ENCODE data around the gene MSANTD3.
"Not testable (repeated sequence)": the region's sequence is repeated elsewhere in the genome, so short reads cannot be mapped to it uniquely, and the experiment has no call there.

The MSANTD3 gene

GRCh38 chr9:100428871-100429654 lies 2.1 kb downstream of the MSANTD3 start:
- DNase-seq: no peak

DNA sequence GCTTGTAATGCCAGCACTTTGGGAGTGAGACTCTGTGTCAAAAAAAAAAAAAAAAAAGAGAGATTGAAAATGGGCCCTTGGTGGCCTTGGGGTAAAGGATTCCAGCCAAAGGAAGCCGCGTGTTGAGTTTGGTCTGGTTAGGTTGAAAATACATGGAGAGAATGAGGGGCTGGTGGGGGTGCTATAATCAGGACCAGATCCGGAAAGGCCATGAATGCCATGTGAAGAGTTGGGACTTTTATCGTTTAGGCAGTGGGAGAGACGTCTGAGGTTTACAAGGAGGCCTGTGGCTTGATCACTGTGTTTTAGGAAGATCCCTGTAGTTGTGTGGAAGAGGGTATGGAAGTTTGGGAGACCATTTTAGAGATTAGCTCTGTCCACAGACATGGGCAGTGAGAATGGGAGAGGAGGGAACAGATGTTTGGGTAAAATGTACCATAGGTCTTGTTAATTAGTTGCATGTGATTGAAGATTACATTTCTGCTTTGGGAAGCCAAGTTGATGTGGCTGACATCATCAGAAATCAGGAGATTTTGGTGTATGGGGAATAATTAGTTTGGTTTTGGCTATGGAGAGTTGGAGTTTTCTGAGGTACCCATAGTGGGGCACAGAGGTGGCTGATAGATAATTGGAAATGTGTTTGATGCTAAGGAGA lies 3.5 kb downstream of the MSANTD3 start:
- no peak for DNase-seq

DNA sequence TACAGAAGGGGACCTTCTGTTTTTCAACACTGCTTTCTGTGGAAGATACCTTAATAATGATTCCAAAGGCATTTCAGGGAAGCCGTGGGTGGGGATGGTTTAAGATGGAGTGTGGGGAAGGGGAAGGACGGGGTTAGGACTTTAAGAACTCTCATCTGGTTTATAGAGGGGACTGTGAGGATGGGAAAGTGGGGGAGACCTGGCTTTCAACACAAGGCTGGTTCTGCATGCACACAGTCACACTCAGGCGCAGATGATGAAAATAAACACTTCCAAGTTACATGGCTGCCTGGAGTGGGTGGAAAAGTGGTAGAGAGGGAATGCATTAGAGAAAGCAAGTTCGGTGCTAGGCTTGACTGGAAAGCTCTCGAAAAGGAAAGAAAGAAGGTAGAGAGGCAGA lies 4.9 kb downstream of the MSANTD3 start:
- no peak for DNase-seq

DNA sequence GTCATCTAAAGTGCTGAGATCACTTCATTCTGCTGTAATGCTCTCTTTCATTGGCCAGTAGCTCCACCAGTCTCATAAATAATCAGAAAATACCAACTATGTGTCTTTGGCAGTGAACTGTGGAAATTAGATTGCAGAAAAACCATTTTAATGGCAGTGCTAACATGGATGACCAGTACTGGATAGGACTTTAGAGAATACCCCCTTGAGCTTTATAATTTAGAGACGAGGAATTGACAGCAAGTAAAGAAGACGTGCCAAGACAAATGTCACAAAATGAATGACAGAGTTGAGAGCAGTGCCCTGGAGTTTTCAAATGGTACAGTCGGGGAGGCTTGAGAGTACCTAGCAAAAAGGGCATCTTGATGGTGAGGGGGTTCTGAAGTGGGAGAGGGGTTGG lies 5.8 kb downstream of the MSANTD3 start:
- no peak for DNase-seq

DNA sequence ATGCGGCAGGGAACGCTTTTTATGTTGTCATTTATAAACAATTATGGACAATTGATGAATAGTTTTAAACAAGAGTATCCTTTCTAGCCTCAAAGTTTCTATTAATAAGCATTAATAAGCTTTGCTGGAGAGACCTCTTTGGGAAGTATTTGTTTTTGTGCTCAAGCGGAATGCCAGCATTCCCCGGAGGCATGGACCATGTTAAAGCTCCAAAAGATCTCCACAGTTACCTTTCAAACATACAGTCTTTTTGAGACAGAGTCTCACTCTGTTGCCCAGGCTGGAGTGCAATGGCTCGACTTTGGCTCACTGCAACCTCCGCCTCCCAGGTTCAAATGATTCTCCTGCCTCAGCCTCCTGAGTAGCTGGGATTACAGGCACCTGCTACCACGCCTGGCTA lies 9.6 kb downstream of the MSANTD3 start:
- no peak for DNase-seq

DNA sequence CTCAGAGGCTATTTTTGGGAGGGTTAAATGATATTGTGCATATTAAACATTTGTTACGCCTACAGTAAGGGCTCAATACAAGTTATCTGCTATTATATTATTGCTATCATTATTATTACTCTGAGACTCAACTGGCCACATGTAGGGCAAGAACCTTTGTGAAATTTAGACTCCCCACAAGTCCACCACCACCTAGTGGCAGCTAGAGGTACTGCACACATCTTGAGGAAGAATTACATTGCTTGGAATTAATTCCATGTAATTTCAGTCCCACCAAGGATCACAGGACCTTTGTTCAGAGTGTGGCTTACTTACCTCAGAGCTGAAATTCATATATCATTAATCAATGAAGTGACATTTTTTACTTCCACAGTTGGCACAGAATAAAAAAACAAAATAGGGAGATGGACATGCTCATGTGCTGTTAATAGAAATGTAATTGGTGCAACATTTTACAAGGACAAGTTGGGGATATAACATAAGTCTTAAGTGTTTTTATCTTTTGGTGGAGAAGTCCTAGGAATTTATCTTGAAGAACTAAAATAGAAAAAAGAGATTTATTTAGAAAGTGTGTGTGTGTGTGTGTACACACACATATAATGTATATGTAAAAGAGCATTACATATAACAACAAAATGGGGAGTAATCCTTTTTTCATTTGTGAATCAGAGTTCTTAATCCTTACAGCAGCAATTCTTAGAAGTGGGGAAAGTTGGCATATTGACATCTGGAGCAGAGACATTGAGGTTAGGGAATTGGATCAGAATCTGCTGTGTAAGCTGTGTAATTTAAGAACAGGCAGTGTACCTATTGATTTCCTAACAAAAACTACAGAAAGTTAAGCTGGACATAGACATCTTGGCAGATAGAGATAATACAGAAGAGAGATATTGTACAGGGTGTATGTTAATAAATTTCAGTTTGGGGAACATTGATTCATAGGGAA lies 11.2 kb downstream of the MSANTD3 start:
- DNase-seq: peak; percentile 40

GRCh38 chr9:100440071-100440470 lies 13.1 kb downstream of the MSANTD3 start:
- DNase-seq: no peak

- not testable (repeated sequence) for DNase-seq
Measured at GRCh38 chr9:100440487-100440886, 13.5 kb downstream of the MSANTD3 start.

GRCh38 chr9:100441911-100442361 lies 15.0 kb downstream of the MSANTD3 start:
- DNase-seq: no peak

DNA sequence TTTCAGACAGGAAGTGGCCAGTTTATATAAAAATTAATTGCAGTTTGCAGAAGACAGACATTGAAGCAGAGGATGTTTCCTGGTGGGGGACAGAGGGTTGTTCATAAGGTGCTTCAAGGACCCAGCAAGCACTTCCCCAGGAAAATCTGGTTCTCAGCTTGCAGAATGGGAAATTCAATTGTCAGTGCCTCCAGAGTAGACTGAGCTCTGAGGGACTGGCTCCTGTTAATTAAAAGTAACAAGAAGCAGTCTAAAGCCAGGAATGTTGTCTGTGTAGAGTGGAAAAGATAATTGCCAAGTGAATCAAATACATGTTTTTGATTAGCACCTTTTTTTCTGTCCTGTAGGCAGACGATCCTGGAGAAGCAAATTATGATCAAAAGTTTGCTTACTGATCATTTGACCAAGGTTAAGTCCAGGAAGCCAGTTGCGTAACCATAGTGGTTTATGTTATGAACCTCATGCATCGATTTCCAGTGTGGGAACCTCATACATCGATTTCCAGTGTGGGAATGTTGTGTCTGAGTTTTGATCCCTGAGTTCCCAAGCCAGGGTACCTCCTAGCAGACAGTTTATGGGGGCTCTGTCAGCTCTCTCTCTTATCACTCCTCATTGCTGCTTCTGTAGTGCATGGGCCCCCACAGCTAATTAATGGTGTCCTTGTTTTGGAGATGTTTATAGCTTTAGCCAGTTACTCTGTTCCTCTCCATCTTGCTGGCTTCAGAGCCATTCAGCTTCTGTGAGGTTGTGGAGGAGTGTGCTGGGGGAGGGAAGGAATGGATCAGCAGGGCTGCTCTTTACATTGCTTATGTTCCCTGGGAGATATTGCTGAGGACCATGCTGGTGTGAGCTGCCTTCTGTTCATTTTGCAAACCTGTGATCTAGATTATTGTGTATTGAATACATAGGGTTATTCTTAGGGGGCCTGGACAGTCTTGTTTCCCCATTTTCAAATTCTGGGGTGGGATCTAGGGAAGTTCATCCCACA lies 17.1 kb downstream of the MSANTD3 start:
- no peak for DNase-seq

GRCh38 chr9:100445161-100445902 lies 18.4 kb downstream of the MSANTD3 start:
- DNase-seq: no peak

DNA sequence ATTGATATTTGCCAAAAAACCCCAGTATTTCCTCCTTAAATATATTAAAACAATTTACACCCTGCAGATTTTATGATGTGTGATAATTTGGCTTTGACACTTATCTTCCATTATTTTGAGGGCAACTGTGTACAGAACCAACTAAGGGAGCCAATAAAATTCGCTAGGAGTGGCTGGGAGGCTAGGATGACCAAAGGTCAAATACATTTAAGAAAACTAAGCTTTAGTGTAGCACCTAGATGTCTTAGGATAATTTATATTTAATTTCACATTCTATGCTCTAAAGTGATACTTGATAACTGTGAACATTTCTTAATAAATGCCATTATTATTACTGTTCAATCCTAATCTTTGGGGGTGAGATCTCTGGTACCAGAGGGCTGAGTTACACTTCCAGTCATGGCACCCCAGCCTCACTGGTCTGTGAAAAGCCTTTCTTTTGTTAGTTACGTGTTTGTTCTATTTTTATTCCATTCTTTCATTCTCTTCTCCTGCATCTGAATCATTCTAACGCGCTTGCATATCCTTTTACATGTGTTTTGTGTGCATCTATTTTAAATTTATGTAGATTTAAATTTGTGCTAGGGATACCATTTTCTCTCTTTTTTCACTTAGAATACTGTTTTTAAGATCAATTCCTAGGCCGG lies 19.1 kb downstream of the MSANTD3 start:
- no peak for DNase-seq

DNA sequence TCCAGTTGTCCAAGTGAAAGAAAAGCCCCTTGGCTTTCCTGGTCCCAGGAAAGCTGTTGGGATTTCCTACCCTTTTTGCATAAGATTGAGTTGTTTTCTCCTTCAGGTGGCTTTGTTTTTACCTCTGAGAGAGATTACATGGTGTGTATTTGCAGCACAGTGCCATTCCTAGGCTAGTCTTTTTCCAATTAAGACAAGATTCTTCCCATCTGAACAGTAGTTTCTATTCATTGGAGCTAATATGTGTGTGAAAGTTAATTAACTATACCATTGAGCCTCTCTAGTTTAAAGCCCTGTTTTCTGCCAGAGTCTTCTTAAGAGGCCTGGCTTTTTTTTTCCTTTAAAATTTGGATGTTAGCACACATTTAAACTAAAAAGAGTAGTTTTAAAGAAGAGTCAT lies 20.1 kb downstream of the MSANTD3 start:
- no peak for DNase-seq

- DNase-seq: no peak
Measured at GRCh38 chr9:100448266-100448665, 21.3 kb downstream of the MSANTD3 start.

- no peak for DNase-seq
Measured at GRCh38 chr9:100449420-100449819, 22.5 kb downstream of the MSANTD3 start.

GRCh38 chr9:100452894-100453293 lies 26.0 kb downstream of the MSANTD3 start:
- no peak for DNase-seq

DNA sequence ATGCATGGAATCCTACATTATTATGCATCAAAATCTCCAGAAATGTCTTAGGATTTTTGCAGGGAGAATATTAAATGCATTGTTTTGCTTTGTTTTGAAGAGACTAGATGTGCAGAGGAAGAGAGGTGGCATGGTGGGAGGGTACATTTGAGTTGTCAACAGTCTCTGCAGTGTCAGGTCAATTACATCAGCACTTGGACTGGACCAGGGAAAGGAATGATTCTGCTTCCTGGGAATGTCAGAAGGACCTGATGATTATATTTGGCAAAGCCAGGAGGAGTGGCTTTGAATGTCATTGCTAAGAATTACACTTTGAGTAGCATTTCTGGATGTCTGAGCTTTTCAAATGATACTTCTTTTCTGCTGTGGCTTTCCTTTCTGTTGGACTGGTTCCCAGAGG lies 28.5 kb downstream of the MSANTD3 start:
- DNase-seq: no peak

DNA sequence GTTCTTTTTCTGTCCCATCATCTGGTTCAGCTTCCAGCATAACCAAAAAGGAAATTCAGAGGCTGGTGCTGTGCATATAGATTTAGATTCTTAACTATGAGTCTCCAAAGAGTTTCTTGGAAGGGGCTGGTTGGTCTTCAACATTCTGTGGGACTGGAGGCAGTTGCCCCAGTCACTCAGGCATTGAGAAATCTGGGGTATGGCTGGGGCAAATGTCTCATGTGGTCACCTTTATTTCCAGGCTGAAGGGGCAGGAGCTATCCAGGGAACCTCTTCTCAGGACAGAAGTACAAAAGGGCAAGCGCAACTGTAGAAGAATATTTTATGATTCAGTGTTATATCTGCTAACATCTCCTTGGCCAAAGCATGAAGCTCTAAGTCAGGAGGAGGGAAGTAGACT lies 30.6 kb downstream of the MSANTD3 start:
- DNase-seq: no peak

DNA sequence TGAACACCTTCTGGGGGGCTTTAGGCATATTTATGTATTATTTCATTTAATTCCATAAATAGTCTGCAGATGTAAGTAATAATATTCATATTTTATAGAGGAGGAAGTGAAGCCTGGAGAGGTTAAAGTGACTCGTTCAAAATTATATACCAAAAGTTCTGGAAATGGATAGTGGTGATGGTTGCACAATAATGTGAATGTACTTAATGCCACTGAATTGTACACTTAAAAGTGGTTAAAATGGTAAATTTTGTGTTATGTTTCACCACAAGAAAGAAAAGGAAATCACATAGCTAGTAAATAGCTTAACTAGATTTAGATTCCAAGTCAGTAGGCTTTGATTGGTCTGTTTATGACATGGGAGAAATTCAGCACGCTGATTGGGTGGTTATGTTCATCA lies 33.0 kb downstream of the MSANTD3 start:
- DNase-seq: no peak

- no peak for DNase-seq
Measured at GRCh38 chr9:100465274-100465673, 38.3 kb downstream of the MSANTD3 start.

DNA sequence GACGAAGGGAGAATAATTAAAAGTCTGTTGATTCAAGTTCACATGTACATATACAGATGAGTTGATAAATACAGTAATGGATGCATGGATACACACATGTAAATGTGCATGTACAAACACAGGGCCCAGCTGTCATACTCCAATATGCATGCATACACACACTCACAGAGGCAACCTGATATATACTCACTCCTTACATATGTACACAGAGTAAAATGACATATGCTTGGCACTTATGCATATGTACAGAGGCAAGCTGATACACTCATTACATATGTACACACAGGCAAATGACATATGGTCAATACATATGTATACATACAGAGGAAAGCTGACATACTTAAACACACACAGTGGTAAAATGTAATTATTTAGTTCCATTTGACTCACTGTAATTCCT lies 38.8 kb downstream of the MSANTD3 start:
- no peak for DNase-seq

Measured in activated CD4-positive, alpha-beta T cell treated with anti-CD3 and anti-CD28 coated beads for 1 hour (primary cell).